ENCODE results near the gene MUS81.

The MUS81 gene

GRCh38 chr11:65869643-65870306 lies 9.5 kb downstream of the MUS81 start:
- no peak overlapping the region for H3K4me3 ChIP-seq
- H3K27ac ChIP-seq: peak overlapping the region in 1 of 21 experiments; percentile 20

GRCh38 chr11:65870307-65870658 lies 10.1 kb downstream of the MUS81 start:
- Histone ChIP-seq H3K4me3 (no peak overlapping the region), H3K27ac (peak overlapping the region in 1 of 21 experiments; percentile 20)

- H3K27ac ChIP-seq: peak overlapping the region in 17 of 21 experiments; percentile 19 to 95 (median 85)
Measured at GRCh38 chr11:65870706-65871681, 10.8 kb downstream of the MUS81 start.

GRCh38 chr11:65871811-65872548 lies 11.7 kb downstream of the MUS81 start:
- peak overlapping the region; percentile 32 to 54 (median 44) for H3K4me3 ChIP-seq
- peak overlapping the region; percentile 49 to 95 (median 83) for H3K27ac ChIP-seq

More at GRCh38 chr11:65870706-65871681, 10.8 kb downstream of the MUS81 start:
- peak overlapping the region in 3 of 7 experiments; percentile 36 to 54 (median 44) for H3K4me3 ChIP-seq

- H3K27ac ChIP-seq: peak within 1 kb of the TSS; percentile 49 to 95 (median 84)
- H3K4me3 ChIP-seq: peak within 1 kb of the TSS; percentile 36 to 54 (median 44)
Measured at GRCh38 chr11:65872586-65873317, 12.5 kb downstream of the MUS81 start, which contains the start of gene EFEMP2. Gene EFEMP2, minus strand, starts transcription at chr11:65872800. Its CDS starts 446 bp downstream, at chr11:65872354.

GRCh38 chr11:65873318-65874156 lies 13.3 kb downstream of the MUS81 start:
- H3K27ac ChIP-seq: peak overlapping the region; percentile 49 to 95 (median 84)
- peak overlapping the region; percentile 36 to 54 (median 44) for H3K4me3 ChIP-seq

GRCh38 chr11:65879617-65880016 lies 19.4 kb downstream of the MUS81 start, which contains the start of gene CTSW:
Gene CTSW, plus strand, starts transcription at chr11:65879837. Its CDS starts 18 bp downstream, at chr11:65879855.
- Histone ChIP-seq H3K27ac (peak within 1 kb of the TSS in 9 of 21 experiments; percentile 0 to 86 (median 57)), H3K4me3 (peak within 1 kb of the TSS in 1 of 7 experiments; percentile 15)

GRCh38 chr11:65880027-65880426 lies 19.8 kb downstream of the MUS81 start:
- peak overlapping the region in 8 of 21 experiments; percentile 0 to 86 (median 58) for H3K27ac ChIP-seq
- peak overlapping the region in 1 of 7 experiments; percentile 15 for H3K4me3 ChIP-seq

GRCh38 chr11:65880844-65881421 lies 20.7 kb downstream of the MUS81 start:
- no peak overlapping the region for H3K4me3 ChIP-seq
- H3K27ac ChIP-seq: peak overlapping the region in 5 of 21 experiments; percentile 7 to 86 (median 57)

- Histone ChIP-seq H3K27ac (no peak overlapping the region), H3K4me3 (no peak overlapping the region)
Measured at GRCh38 chr11:65882120-65883057, 22.2 kb downstream of the MUS81 start.

GRCh38 chr11:65883058-65883761 lies 23.0 kb downstream of the MUS81 start:
- Histone ChIP-seq H3K27ac (no peak overlapping the region), H3K4me3 (no peak overlapping the region)

GRCh38 chr11:65883786-65884715 lies 23.8 kb downstream of the MUS81 start:
- H3K27ac ChIP-seq: no peak overlapping the region

GRCh38 chr11:65884716-65885092 lies 24.5 kb downstream of the MUS81 start:
- H3K4me3 ChIP-seq: no peak overlapping the region
- no peak overlapping the region for H3K27ac ChIP-seq

More at GRCh38 chr11:65883786-65884715, 23.8 kb downstream of the MUS81 start:
- no peak overlapping the region for H3K4me3 ChIP-seq

GRCh38 chr11:65885231-65885630 lies 25.0 kb downstream of the MUS81 start:
- Histone ChIP-seq H3K27ac (no peak overlapping the region), H3K4me3 (no peak overlapping the region)
